ENCODE data around the gene CAPN15. TPM values are rescaled to one million over a fixed set of nuclear protein-coding genes. Genes with fewer than 3 reads are reported as not detected.
A peak's percentile ranks its signal among the peaks of the same experiment; 100 is the strongest.

Gene CAPN15
- total RNA-seq, 1 donor from 2014 or later = 56.1 TPM

- Mint-ChIP-seq H3K36me3 (ENCODE audit: unreplicated experiment) (no peaks in the 10 kb centered on the region), H3K27me3 (ENCODE audit: unreplicated experiment) (peaks cover 1% of the 10 kb centered on the region), H3K9me3 (ENCODE audit: unreplicated experiment) (peaks cover 5% of the 10 kb centered on the region), H3K4me3 (ENCODE audit: unreplicated experiment) (peak overlapping the region; percentile 64), H3K4me1 (ENCODE audit: low read depth, unreplicated experiment) (peaks cover 13% of the 10 kb centered on the region), H3K27ac (ENCODE audit: unreplicated experiment) (no peak overlapping the region)
- no peak for DNase-seq
- TF ChIP-seq CTCF (IDR thresholded peaks at IDR 0.05; ENCODE audit: partially characterized antibody, unreplicated experiment) = peak; percentile 18
Measured at GRCh38 chr16:600781-601180, 73.3 kb downstream of the CAPN15 start.

- TF ChIP-seq CTCF (IDR thresholded peaks at IDR 0.05; ENCODE audit: partially characterized antibody, unreplicated experiment) = no peak
- DNase-seq = no peak
- Mint-ChIP-seq H3K27me3 (ENCODE audit: unreplicated experiment) (peaks cover 2% of the 10 kb centered on the region), H3K4me1 (ENCODE audit: low read depth, unreplicated experiment) (peaks cover 14% of the 10 kb centered on the region), H3K9me3 (ENCODE audit: unreplicated experiment) (peaks cover 3% of the 10 kb centered on the region), H3K4me3 (ENCODE audit: unreplicated experiment) (no peak overlapping the region), H3K36me3 (ENCODE audit: unreplicated experiment) (no peaks in the 10 kb centered on the region), H3K27ac (ENCODE audit: unreplicated experiment) (no peak overlapping the region)
Measured at GRCh38 chr16:603933-604332, 76.4 kb downstream of the CAPN15 start.

Small RNA genes within 50 kb of the gene (microRNA-seq; reads per million reads assigned to microRNA genes)
- 133 reads per million, percentile 77 among the genes with 10 or more reads in this experiment for gene MIR3176 (ENCODE audit: unreplicated experiment)
- 14.9 reads per million, percentile 54 among the genes with 10 or more reads in this experiment for gene MIR5587 (ENCODE audit: unreplicated experiment)

Other genes with a start within 250 kb of the CAPN15 start
- gene ARHGDIG, start 247.1 kb upstream of the CAPN15 start, total RNA-seq (ENCODE audit: unreplicated experiment) = 13.8 TPM
- gene PDIA2, start 244.5 kb upstream of the CAPN15 start, total RNA-seq (ENCODE audit: unreplicated experiment) = 11.8 TPM
- gene AXIN1, start 175.0 kb upstream of the CAPN15 start, total RNA-seq (ENCODE audit: unreplicated experiment) = 16.4 TPM
- gene MRPL28, start 157.2 kb upstream of the CAPN15 start, total RNA-seq (ENCODE audit: unreplicated experiment) = 69.6 TPM
- 54.5 TPM for gene PGAP6, start 145.7 kb upstream of the CAPN15 start, total RNA-seq (ENCODE audit: unreplicated experiment)
- gene NME4, start 130.5 kb upstream of the CAPN15 start, total RNA-seq (ENCODE audit: unreplicated experiment) = 82.6 TPM
- gene DECR2, start 125.8 kb upstream of the CAPN15 start, total RNA-seq (ENCODE audit: unreplicated experiment) = 26.2 TPM
- gene RAB11FIP3, start 102.1 kb upstream of the CAPN15 start, total RNA-seq (ENCODE audit: unreplicated experiment) = 103 TPM
- gene PRR35, start 32.7 kb downstream of the CAPN15 start, total RNA-seq (ENCODE audit: unreplicated experiment) = not detected
- gene NHLRC4, start 39.3 kb downstream of the CAPN15 start, total RNA-seq (ENCODE audit: unreplicated experiment) = 3.4 TPM
- 85.0 TPM for gene PIGQ, start 42.3 kb downstream of the CAPN15 start, total RNA-seq (ENCODE audit: unreplicated experiment)
- gene RAB40C, start 62.4 kb downstream of the CAPN15 start, total RNA-seq (ENCODE audit: unreplicated experiment) = 48.3 TPM
- 61.9 TPM for gene WFIKKN1, start 103.3 kb downstream of the CAPN15 start, total RNA-seq (ENCODE audit: unreplicated experiment)
- 63.6 TPM for gene METTL26, start 108.6 kb downstream of the CAPN15 start, total RNA-seq (ENCODE audit: unreplicated experiment)
- gene MCRIP2, start 114.1 kb downstream of the CAPN15 start, total RNA-seq (ENCODE audit: unreplicated experiment) = 16.6 TPM
- 24.6 TPM for gene WDR90, start 121.7 kb downstream of the CAPN15 start, total RNA-seq (ENCODE audit: unreplicated experiment)
- 208 TPM for gene RHOT2, start 140.4 kb downstream of the CAPN15 start, total RNA-seq (ENCODE audit: unreplicated experiment)
- gene RHBDL1, start 148.0 kb downstream of the CAPN15 start, total RNA-seq (ENCODE audit: unreplicated experiment) = 8.2 TPM
- 78.3 TPM for gene STUB1, start 152.7 kb downstream of the CAPN15 start, total RNA-seq (ENCODE audit: unreplicated experiment)
- 26.1 TPM for gene JMJD8, start 156.6 kb downstream of the CAPN15 start, total RNA-seq (ENCODE audit: unreplicated experiment)
- 19.9 TPM for gene WDR24, start 162.7 kb downstream of the CAPN15 start, total RNA-seq (ENCODE audit: unreplicated experiment)
- gene FBXL16, start 178.1 kb downstream of the CAPN15 start, total RNA-seq (ENCODE audit: unreplicated experiment) = 85.1 TPM
- gene METRN, start 187.4 kb downstream of the CAPN15 start, total RNA-seq (ENCODE audit: unreplicated experiment) = 134 TPM
- gene ANTKMT, start 193.4 kb downstream of the CAPN15 start, total RNA-seq (ENCODE audit: unreplicated experiment) = 61.1 TPM
- 18.9 TPM for gene CCDC78, start 198.7 kb downstream of the CAPN15 start, total RNA-seq (ENCODE audit: unreplicated experiment)
- 31.7 TPM for gene HAGHL, start 199.4 kb downstream of the CAPN15 start, total RNA-seq (ENCODE audit: unreplicated experiment)
- 49.5 TPM for gene CIAO3, start 213.3 kb downstream of the CAPN15 start, total RNA-seq (ENCODE audit: unreplicated experiment)
- not detected for gene MSLN, start 233.0 kb downstream of the CAPN15 start, total RNA-seq (ENCODE audit: unreplicated experiment)